Measurements from ENCODE around the gene CSRP3. TPM values are rescaled to one million over a fixed set of nuclear protein-coding genes. Genes with fewer than 3 reads are reported as not detected.
"Not testable (repeated sequence)": the region's sequence is repeated elsewhere in the genome, so short reads cannot be mapped to it uniquely, and the experiment has no call there.

The CSRP3 gene
- total and polyA plus RNA-seq, 2 donors from 2014 or later = not detected

GRCh38 chr11:19145319-19145718, 56.5 kb downstream of the CSRP3 start:
- Histone ChIP-seq H3K36me3 (ENCODE audit: control insufficient read depth in 2 of 3, insufficient read depth in 3 of 3, low read length in 3 of 3) (no peaks in the 10 kb centered on the region), H3K9ac (ENCODE audit: low read length in 3 of 3) (no peak overlapping the region), H3K9me3 (ENCODE audit: control insufficient read depth in 2 of 3, insufficient read depth in 1 of 3, low read length in 3 of 3) (peaks cover 0 to 2% (median 0%) of the 10 kb centered on the region in 3 donors), H3K27ac (ENCODE audit: low read depth in 2 of 2, low read length in 2 of 2) (no peak overlapping the region), H3K4me1 (ENCODE audit: control insufficient read depth in 2 of 3, insufficient read depth in 2 of 3, low read depth in 1 of 3, low read length in 3 of 3) (no peaks in the 10 kb centered on the region), H3K27me3 (ENCODE audit: control insufficient read depth, insufficient read depth, low read length) (no peaks in the 10 kb centered on the region), H3K4me3 (ENCODE audit: low read length in 3 of 3) (no peak overlapping the region)
- FAIRE-seq (no peak), DNase-seq (no peak)
- intact Hi-C loops (cut with DNase I) = no loop called here
- no peak for TF ChIP-seq CTCF (IDR thresholded peaks at IDR 0.05; ENCODE audit: borderline replicate concordance, extremely low read depth, insufficient read depth)

- H3K9me3 ChIP-seq (ENCODE audit: control insufficient read depth in 2 of 3, insufficient read depth in 1 of 3, low read length in 3 of 3); H3K27me3 ChIP-seq (ENCODE audit: control insufficient read depth, insufficient read depth, low read length); H3K9ac ChIP-seq (ENCODE audit: low read length in 3 of 3); H3K4me1 ChIP-seq (ENCODE audit: control insufficient read depth in 2 of 3, insufficient read depth in 2 of 3, low read depth in 1 of 3, low read length in 3 of 3); intact Hi-C loops (cut with DNase I); H3K27ac ChIP-seq (ENCODE audit: low read depth in 2 of 2, low read length in 2 of 2); H3K36me3 ChIP-seq (ENCODE audit: control insufficient read depth in 2 of 3, insufficient read depth in 3 of 3, low read length in 3 of 3); H3K4me3 ChIP-seq (ENCODE audit: low read length in 3 of 3); FAIRE-seq; DNase-seq: not testable (repeated sequence)
Observed at GRCh38 chr11:19136884-19137283, 64.9 kb downstream of the CSRP3 start.

DNA sequence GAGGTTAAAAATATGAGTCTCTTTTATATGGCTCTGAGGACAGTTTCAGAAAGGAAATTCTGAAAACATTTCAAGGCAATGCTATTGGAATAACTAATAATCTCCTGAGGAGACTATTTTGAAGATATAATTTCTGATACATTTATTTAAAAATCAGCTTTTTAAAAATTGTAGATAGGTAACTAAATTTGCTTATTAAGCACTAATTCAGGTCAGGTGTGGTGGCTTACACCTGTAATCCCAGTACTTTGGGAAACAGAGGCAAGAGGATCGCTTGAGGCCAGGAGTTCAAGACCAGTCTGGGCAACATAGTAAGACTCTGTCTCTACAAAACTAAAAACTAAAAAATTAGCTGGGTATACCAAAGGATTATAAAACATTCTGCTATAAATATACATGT, 67.8 kb downstream of the CSRP3 start:
- FAIRE-seq = no peak
- H3K4me3 ChIP-seq (ENCODE audit: low read length in 3 of 3) = no peak overlapping the region
- no peak for DNase-seq
- no peak for TF ChIP-seq CTCF (IDR thresholded peaks at IDR 0.05; ENCODE audit: borderline replicate concordance, extremely low read depth, insufficient read depth)
- no peak overlapping the region for H3K9ac ChIP-seq (ENCODE audit: low read length in 3 of 3)
- H3K27me3 ChIP-seq (ENCODE audit: control insufficient read depth, insufficient read depth, low read length) = no peaks in the 10 kb centered on the region
- no peaks in the 10 kb centered on the region for H3K36me3 ChIP-seq (ENCODE audit: control insufficient read depth in 2 of 3, insufficient read depth in 3 of 3, low read length in 3 of 3)
- H3K4me1 ChIP-seq (ENCODE audit: control insufficient read depth in 2 of 3, insufficient read depth in 2 of 3, low read depth in 1 of 3, low read length in 3 of 3) = no peaks in the 10 kb centered on the region
- intact Hi-C loops (cut with DNase I) = no loop called here
- no peak overlapping the region for H3K27ac ChIP-seq (ENCODE audit: low read depth in 2 of 2, low read length in 2 of 2)
- H3K9me3 ChIP-seq (ENCODE audit: control insufficient read depth in 2 of 3, insufficient read depth in 1 of 3, low read length in 3 of 3) = no peaks in the 10 kb centered on the region

Other genes with a start within 250 kb of the CSRP3 start
- gene MRGPRX2, start 141.3 kb downstream of the CSRP3 start, total RNA-seq = 0.28 TPM
- not detected for gene MRGPRX2, start 141.3 kb downstream of the CSRP3 start, polyA plus RNA-seq (ENCODE audit: insufficient read depth, low read depth, low replicate concordance)
- gene ZDHHC13, start 84.8 kb downstream of the CSRP3 start, total RNA-seq = 18.9 TPM
- 13.1 TPM for gene ZDHHC13, start 84.8 kb downstream of the CSRP3 start, polyA plus RNA-seq (ENCODE audit: insufficient read depth, low read depth, low replicate concordance)
- gene E2F8, start 39.0 kb upstream of the CSRP3 start, total RNA-seq = 0.66 TPM
- not detected for gene E2F8, start 39.0 kb upstream of the CSRP3 start, polyA plus RNA-seq (ENCODE audit: insufficient read depth, low read depth, low replicate concordance)